ENCODE results near the gene ABCC5.

DNA sequence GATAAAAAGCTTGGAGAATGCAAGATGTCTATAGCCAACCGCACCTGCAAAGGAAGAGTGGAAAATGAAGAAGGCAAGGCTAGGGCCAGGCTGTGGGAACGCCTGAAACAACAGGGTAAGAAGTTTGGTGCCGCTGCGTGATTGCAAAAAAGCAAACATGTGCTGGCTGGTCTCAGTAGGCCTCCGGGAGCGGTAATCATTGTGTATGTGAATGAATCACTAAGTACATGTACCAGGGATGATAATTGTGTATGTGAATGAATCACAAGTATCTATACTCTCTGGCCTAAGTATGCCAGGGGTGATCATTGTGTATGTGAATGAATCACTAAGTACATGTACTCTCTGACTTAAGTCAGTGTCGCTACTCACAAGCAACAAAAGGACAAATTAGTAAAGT, 92.7 kb downstream of the ABCC5 start:
- TF ChIP-seq, protein P1, sequence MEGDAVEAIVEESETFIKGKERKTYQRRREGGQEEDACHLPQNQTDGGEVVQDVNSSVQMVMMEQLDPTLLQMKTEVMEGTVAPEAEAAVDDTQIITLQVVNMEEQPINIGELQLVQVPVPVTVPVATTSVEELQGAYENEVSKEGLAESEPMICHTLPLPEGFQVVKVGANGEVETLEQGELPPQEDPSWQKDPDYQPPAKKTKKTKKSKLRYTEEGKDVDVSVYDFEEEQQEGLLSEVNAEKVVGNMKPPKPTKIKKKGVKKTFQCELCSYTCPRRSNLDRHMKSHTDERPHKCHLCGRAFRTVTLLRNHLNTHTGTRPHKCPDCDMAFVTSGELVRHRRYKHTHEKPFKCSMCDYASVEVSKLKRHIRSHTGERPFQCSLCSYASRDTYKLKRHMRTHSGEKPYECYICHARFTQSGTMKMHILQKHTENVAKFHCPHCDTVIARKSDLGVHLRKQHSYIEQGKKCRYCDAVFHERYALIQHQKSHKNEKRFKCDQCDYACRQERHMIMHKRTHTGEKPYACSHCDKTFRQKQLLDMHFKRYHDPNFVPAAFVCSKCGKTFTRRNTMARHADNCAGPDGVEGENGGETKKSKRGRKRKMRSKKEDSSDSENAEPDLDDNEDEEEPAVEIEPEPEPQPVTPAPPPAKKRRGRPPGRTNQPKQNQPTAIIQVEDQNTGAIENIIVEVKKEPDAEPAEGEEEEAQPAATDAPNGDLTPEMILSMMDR (IDR thresholded peaks at IDR 0.05; ENCODE audit: insufficient read depth, low read length, poor library complexity, severe bottlenecking): no peak
- no peak for TF ChIP-seq EZH2phosphoT487 (conservative IDR thresholded peaks at IDR 0.05; ENCODE audit: low read length)
